ENCODE results near the gene PARP12.

The PARP12 gene

DNA sequence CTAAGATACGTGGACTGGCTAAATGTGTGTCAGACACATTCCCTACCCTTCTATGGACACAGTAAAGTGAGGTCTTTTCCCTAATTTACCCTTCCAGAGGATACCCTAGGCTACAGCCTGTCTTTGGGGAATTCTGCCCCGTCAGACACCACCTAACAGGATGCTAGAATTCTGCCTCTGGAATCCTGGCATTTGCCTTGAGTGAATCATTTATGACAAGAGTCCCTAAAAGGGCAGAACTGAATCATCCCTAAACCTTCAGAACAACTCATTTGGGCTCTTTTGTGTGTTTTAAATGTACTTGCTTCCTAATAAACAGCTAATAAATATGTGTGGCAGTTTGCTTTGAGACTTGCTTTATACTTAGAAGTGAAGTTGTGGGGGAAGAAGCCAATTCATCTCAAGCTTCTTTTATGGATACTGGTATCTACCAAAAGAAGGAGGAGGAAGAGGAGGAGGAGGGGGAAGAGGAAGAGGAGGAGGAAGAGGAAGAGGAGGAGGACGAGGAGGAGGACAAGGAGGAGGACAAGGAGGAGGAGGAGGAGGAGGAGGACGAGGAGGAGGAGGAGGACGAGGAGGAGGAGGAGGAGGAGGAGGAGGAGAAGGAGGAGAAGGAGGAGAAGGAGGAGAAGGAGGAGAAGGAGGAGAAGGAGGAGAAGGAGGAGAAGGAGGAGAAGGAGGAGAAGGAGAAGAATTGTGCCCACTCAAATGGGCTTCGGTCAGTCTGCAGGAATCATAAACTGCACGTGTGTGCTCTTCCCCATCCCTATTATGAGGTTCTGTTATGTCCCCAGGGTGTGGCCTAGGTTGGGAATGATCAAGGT is 27.1 kb downstream of the PARP12 start:
- TF ChIP-seq, protein P1, sequence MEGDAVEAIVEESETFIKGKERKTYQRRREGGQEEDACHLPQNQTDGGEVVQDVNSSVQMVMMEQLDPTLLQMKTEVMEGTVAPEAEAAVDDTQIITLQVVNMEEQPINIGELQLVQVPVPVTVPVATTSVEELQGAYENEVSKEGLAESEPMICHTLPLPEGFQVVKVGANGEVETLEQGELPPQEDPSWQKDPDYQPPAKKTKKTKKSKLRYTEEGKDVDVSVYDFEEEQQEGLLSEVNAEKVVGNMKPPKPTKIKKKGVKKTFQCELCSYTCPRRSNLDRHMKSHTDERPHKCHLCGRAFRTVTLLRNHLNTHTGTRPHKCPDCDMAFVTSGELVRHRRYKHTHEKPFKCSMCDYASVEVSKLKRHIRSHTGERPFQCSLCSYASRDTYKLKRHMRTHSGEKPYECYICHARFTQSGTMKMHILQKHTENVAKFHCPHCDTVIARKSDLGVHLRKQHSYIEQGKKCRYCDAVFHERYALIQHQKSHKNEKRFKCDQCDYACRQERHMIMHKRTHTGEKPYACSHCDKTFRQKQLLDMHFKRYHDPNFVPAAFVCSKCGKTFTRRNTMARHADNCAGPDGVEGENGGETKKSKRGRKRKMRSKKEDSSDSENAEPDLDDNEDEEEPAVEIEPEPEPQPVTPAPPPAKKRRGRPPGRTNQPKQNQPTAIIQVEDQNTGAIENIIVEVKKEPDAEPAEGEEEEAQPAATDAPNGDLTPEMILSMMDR (conservative IDR thresholded peaks at IDR 0.05; ENCODE audit: low read depth, low read length), result no peak
- no peak for DNase-seq (ENCODE audit: low read depth)
- H3K4me3 ChIP-seq (ENCODE audit: low read length), result no peak overlapping the region

DNA sequence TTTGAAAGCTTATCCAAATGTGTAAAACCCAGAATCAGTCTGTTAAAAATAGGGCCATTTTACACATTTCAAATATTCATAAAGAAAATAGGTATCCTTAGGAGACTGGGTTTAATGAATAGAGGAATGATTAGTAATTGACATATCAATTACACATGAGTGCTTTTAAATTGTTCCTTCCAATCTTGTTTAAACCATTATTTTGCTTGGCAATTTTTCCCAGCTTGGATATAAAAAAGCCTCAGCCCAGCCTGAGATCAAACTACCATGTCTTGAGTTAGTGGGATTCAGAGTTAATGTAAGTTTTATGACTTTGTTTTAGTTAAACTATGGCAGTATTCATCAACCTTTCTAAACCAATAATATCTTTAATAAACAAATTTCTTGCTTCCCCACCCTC is 28.3 kb downstream of the PARP12 start:
- TF ChIP-seq, protein P1 (conservative IDR thresholded peaks at IDR 0.05; ENCODE audit: low read depth, low read length), result no peak
- no peak for DNase-seq (ENCODE audit: low read depth)
- H3K4me3 ChIP-seq (ENCODE audit: low read length), result no peak overlapping the region

- no peak for DNase-seq (ENCODE audit: low read depth)
- no peak overlapping the region for H3K4me3 ChIP-seq (ENCODE audit: low read length)
- TF ChIP-seq, protein P1 (conservative IDR thresholded peaks at IDR 0.05; ENCODE audit: low read depth, low read length), result no peak
Measured at GRCh38 chr7:140033779-140034363, 28.9 kb downstream of the PARP12 start.

GRCh38 chr7:140033036-140033435 is 29.7 kb downstream of the PARP12 start:
- TF ChIP-seq, protein P1 (conservative IDR thresholded peaks at IDR 0.05; ENCODE audit: low read depth, low read length), result no peak
- no peak overlapping the region for H3K4me3 ChIP-seq (ENCODE audit: low read length)
- DNase-seq (ENCODE audit: low read depth), result peak; percentile 9

- no peak for DNase-seq (ENCODE audit: low read depth)
- TF ChIP-seq, protein P1 (conservative IDR thresholded peaks at IDR 0.05; ENCODE audit: low read depth, low read length), result no peak
- H3K4me3 ChIP-seq (ENCODE audit: low read length), result no peak overlapping the region
Measured at GRCh38 chr7:140031364-140031763, 31.4 kb downstream of the PARP12 start.

GRCh38 chr7:140029072-140029471 is 33.7 kb downstream of the PARP12 start:
- DNase-seq (ENCODE audit: low read depth), result no peak
- no peak overlapping the region for H3K4me3 ChIP-seq (ENCODE audit: low read length)
- TF ChIP-seq, protein P1 (conservative IDR thresholded peaks at IDR 0.05; ENCODE audit: low read depth, low read length), result no peak

DNA sequence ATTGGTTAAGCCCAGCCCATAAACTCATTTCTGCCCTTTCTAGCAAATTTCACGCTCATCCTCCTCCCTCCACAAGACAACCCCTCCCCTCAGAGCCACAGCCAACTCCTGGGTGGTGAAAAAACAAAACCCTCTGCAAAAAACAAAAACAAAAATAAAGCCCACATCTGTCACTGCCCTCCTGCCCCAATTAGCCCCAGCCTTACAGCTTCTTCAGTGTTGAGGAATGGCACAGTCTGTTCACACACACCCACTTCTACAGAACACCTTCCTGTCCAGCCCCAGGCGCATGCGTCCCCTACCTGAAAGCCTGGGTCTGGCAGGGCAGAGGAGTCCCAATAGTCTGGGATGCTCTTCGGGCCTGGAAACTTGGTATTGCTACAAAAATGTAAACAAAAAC is 34.4 kb downstream of the PARP12 start:
- no peak overlapping the region for H3K4me3 ChIP-seq (ENCODE audit: low read length)
- TF ChIP-seq, protein P1 (conservative IDR thresholded peaks at IDR 0.05; ENCODE audit: low read depth, low read length), result no peak
- no peak for DNase-seq (ENCODE audit: low read depth)
